Loucy (cell line): ENCODE data around the gene OLA1.

Experiments
- H2AFZ ChIP-seq: fragments of 200-600 bp; sonication (generic); 2 replicates; pipeline ENCODE4 v1.6.0; 2016; ENCODE audit warnings: antibody characterized with exemption, mild to moderate bottlenecking, low read length, moderate library complexity
- H3F3A ChIP-seq: fragments of 200-600 bp; 2 replicates; pipeline ENCODE4 v1.6.0; 2016; ENCODE audit warnings: antibody characterized with exemption, low read depth, mild to moderate bottlenecking
- H3K27me3 ChIP-seq: fragments of 200-600 bp; sonication (generic); 2 replicates; pipeline ENCODE4 v1.6.1; 2014; ENCODE audit warnings: low read length, mild to moderate bottlenecking; ENCODE audit not compliant: insufficient read depth, poor library complexity, severe bottlenecking
- H3K36me3 ChIP-seq: fragments of 200-600 bp; sonication (generic); 2 replicates; pipeline ENCODE4 v1.6.1; 2016; ENCODE audit warnings: low read length; ENCODE audit not compliant: insufficient read depth
- H3K4me1 ChIP-seq: fragments of 200-600 bp; sonication (generic); 2 replicates; pipeline ENCODE4 v1.5.1; 2014; ENCODE audit warnings: low read length, mild to moderate bottlenecking; ENCODE audit not compliant: insufficient read depth, poor library complexity, severe bottlenecking
- H3K4me2 ChIP-seq: fragments of 200-600 bp; sonication (generic); 2 replicates; pipeline ENCODE4 v1.6.0; 2014; ENCODE audit warnings: antibody characterized with exemption, low read length, low read depth, mild to moderate bottlenecking; ENCODE audit not compliant: poor library complexity, severe bottlenecking
- H3K4me3 ChIP-seq: fragments of 200-600 bp; sonication (generic); 2 replicates; pipeline ENCODE4 v1.5.1; 2014; ENCODE audit warnings: low read length, mild to moderate bottlenecking, mixed read lengths; ENCODE audit not compliant: poor library complexity, severe bottlenecking
- H3K79me2 ChIP-seq: fragments of 200-600 bp; sonication (generic); 2 replicates; pipeline ENCODE4 v1.6.1; 2014; ENCODE audit warnings: low read length; ENCODE audit not compliant: insufficient read depth
- H3K9ac ChIP-seq: fragments of 200-600 bp; sonication (generic); 2 replicates; pipeline ENCODE4 v1.6.0; 2014; ENCODE audit warnings: mild to moderate bottlenecking, low read depth, low read length, moderate library complexity; ENCODE audit not compliant: poor library complexity, severe bottlenecking
- H3K9me2 ChIP-seq: fragments of 200-600 bp; sonication (generic); replicated peaks from 2 replicates; pipeline ENCODE4 v1.6.1; 2016; ENCODE audit warnings: low read depth, low read length, mixed read lengths
- H3K9me3 ChIP-seq: fragments of 200-600 bp; sonication (generic); 2 replicates; pipeline ENCODE4 v1.6.1; 2014; ENCODE audit warnings: mild to moderate bottlenecking, antibody characterized with exemption, low read length, low read depth; ENCODE audit not compliant: insufficient read depth
- H4K20me1 ChIP-seq: fragments of 200-600 bp; sonication (generic); 2 replicates; pipeline ENCODE4 v1.6.0; 2014; ENCODE audit warnings: antibody characterized with exemption, low read length, mild to moderate bottlenecking; ENCODE audit not compliant: insufficient read depth, poor library complexity, severe bottlenecking
- CTCF ChIP-seq: fragments of 200-600 bp; sonication (generic); conservative IDR thresholded peaks from 2 replicates; pipeline ENCODE4 v1.5.1; 2014; ENCODE audit warnings: mild to moderate bottlenecking, antibody characterized with exemption, low read length
- EZH2phosphoT487 ChIP-seq: fragments of 200-600 bp; IDR thresholded peaks from 2 replicates; pipeline ENCODE4 v1.6.1; 2018; ENCODE audit warnings: antibody characterized with exemption, mild to moderate bottlenecking, moderate library complexity, borderline replicate concordance

Gene OLA1

GRCh38 chr2:174052584-174052976, 195.8 kb downstream of the OLA1 start:
- H3K9me3 ChIP-seq, result no peaks in the 10 kb centered on the region
- H3F3A ChIP-seq, result no peaks in the 10 kb centered on the region
- peaks cover 5% of the 10 kb centered on the region for H3K4me1 ChIP-seq
- no peaks in the 10 kb centered on the region for H3K9me2 ChIP-seq
- no peak overlapping the region for H3K4me2 ChIP-seq
- TF ChIP-seq CTCF (no peak), EZH2phosphoT487 (no peak)
- H2AFZ ChIP-seq, result no peak overlapping the region
- no peaks in the 10 kb centered on the region for H3K36me3 ChIP-seq
- no peaks in the 10 kb centered on the region for H3K79me2 ChIP-seq
- H3K9ac ChIP-seq, result no peak overlapping the region
- no peaks in the 10 kb centered on the region for H4K20me1 ChIP-seq
- H3K27me3 ChIP-seq, result no peaks in the 10 kb centered on the region
- H3K4me3 ChIP-seq, result no peak overlapping the region

- Histone ChIP-seq H3K4me1 (peaks cover 5% of the 10 kb centered on the region), H3K9ac (no peak overlapping the region), H4K20me1 (no peaks in the 10 kb centered on the region), H3F3A (no peaks in the 10 kb centered on the region), H3K4me2 (no peak overlapping the region), H3K27me3 (no peaks in the 10 kb centered on the region), H3K79me2 (no peaks in the 10 kb centered on the region), H3K36me3 (no peaks in the 10 kb centered on the region), H3K4me3 (no peak overlapping the region), H2AFZ (no peak overlapping the region), H3K9me3 (no peaks in the 10 kb centered on the region), H3K9me2 (no peaks in the 10 kb centered on the region)
- no peak for TF ChIP-seq CTCF
- TF ChIP-seq EZH2phosphoT487, result no peak
These were observed 196.4 kb downstream of the OLA1 start for GRCh38 chr2:174051741-174052583.

GRCh38 chr2:174051068-174051467, 197.3 kb downstream of the OLA1 start:
- H4K20me1 ChIP-seq, result no peaks in the 10 kb centered on the region
- H3K27me3 ChIP-seq, result no peaks in the 10 kb centered on the region
- no peaks in the 10 kb centered on the region for H3K9me2 ChIP-seq
- H3K4me3 ChIP-seq, result no peak overlapping the region
- H3K9ac ChIP-seq, result no peak overlapping the region
- H3K79me2 ChIP-seq, result no peaks in the 10 kb centered on the region
- no peak overlapping the region for H3K4me2 ChIP-seq
- no peaks in the 10 kb centered on the region for H3K36me3 ChIP-seq
- H3F3A ChIP-seq, result no peaks in the 10 kb centered on the region
- H3K4me1 ChIP-seq, result peaks cover 5% of the 10 kb centered on the region
- TF ChIP-seq EZH2phosphoT487 (no peak), CTCF (no peak)
- no peaks in the 10 kb centered on the region for H3K9me3 ChIP-seq
- H2AFZ ChIP-seq, result no peak overlapping the region
